ENCODE data around the gene PCK2. TPM values are rescaled to one million over a fixed set of nuclear protein-coding genes. Genes with fewer than 3 reads are reported as not detected.

Gene PCK2
- total and polyA plus RNA-seq, 2 of the 13 experiments (the other 11 are each of a cell fraction or from before 2014, with no cell fraction given) = 129 to 272 TPM

DNA sequence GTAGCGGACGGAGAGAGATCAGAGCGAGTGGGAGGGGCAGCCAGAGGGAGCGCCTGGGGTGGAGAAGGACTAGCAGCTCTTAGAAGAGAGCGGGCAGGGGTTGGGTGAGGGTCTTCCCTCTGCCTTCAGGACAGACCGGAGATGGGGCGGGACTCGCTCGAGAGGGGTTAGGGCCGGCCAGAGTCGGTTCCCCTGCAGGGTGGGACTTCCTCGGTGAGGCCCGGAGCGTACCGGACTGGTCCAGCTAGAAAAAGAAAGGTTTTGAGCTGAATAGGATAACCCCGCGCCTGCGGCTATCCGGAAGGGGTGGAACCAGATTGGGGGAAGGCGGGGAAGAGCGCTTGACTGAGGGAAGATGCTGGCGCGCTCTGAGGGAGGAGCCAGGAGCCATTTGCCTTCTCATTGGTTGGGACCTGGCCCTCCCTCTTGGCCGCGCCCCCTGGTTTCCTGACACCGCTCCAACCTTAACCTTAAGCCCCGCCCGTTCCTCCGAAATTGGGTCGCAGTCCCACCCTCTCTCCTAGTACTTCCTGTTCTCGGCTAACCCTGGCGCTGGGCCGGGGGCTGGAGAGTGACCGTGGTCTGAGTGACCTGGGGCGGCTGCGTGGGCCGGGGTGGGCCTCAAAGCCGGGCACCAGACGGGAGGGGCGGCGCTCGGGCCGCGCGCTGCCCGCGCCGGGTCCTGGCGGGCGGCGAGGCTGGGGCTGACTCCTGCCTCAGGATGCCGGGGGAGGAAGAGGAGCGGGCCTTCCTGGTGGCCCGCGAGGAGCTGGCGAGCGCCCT, 53.1 kb downstream of the PCK2 start, which contains the start of gene RNF31 (continued):
- TF ChIP-seq, protein P1, sequence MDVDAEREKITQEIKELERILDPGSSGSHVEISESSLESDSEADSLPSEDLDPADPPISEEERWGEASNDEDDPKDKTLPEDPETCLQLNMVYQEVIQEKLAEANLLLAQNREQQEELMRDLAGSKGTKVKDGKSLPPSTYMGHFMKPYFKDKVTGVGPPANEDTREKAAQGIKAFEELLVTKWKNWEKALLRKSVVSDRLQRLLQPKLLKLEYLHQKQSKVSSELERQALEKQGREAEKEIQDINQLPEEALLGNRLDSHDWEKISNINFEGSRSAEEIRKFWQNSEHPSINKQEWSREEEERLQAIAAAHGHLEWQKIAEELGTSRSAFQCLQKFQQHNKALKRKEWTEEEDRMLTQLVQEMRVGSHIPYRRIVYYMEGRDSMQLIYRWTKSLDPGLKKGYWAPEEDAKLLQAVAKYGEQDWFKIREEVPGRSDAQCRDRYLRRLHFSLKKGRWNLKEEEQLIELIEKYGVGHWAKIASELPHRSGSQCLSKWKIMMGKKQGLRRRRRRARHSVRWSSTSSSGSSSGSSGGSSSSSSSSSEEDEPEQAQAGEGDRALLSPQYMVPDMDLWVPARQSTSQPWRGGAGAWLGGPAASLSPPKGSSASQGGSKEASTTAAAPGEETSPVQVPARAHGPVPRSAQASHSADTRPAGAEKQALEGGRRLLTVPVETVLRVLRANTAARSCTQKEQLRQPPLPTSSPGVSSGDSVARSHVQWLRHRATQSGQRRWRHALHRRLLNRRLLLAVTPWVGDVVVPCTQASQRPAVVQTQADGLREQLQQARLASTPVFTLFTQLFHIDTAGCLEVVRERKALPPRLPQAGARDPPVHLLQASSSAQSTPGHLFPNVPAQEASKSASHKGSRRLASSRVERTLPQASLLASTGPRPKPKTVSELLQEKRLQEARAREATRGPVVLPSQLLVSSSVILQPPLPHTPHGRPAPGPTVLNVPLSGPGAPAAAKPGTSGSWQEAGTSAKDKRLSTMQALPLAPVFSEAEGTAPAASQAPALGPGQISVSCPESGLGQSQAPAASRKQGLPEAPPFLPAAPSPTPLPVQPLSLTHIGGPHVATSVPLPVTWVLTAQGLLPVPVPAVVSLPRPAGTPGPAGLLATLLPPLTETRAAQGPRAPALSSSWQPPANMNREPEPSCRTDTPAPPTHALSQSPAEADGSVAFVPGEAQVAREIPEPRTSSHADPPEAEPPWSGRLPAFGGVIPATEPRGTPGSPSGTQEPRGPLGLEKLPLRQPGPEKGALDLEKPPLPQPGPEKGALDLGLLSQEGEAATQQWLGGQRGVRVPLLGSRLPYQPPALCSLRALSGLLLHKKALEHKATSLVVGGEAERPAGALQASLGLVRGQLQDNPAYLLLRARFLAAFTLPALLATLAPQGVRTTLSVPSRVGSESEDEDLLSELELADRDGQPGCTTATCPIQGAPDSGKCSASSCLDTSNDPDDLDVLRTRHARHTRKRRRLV (CRISPR knock-in tag; IDR thresholded peaks at IDR 0.05) = no peak; the same call in 1 of the 2 replicates
- TF ChIP-seq NONO (IDR thresholded peaks at IDR 0.05) (no peak), NONO (CRISPR knock-in tag; conservative IDR thresholded peaks at IDR 0.05) (no peak), ZBTB8A (CRISPR knock-in tag; IDR thresholded peaks at IDR 0.05; ENCODE audit: borderline replicate concordance, low read depth) (no peak; the same call in none of the 2 replicates), ZNF780A (CRISPR knock-in tag; IDR thresholded peaks at IDR 0.05) (no peak), ZNF30 (CRISPR knock-in tag; IDR thresholded peaks at IDR 0.05) (no peak), KLF12 (CRISPR knock-in tag; IDR thresholded peaks at IDR 0.05; ENCODE audit: borderline replicate concordance) (no peak; the same call in 1 of the 2 replicates)
- TF ChIP-seq, protein P2, sequence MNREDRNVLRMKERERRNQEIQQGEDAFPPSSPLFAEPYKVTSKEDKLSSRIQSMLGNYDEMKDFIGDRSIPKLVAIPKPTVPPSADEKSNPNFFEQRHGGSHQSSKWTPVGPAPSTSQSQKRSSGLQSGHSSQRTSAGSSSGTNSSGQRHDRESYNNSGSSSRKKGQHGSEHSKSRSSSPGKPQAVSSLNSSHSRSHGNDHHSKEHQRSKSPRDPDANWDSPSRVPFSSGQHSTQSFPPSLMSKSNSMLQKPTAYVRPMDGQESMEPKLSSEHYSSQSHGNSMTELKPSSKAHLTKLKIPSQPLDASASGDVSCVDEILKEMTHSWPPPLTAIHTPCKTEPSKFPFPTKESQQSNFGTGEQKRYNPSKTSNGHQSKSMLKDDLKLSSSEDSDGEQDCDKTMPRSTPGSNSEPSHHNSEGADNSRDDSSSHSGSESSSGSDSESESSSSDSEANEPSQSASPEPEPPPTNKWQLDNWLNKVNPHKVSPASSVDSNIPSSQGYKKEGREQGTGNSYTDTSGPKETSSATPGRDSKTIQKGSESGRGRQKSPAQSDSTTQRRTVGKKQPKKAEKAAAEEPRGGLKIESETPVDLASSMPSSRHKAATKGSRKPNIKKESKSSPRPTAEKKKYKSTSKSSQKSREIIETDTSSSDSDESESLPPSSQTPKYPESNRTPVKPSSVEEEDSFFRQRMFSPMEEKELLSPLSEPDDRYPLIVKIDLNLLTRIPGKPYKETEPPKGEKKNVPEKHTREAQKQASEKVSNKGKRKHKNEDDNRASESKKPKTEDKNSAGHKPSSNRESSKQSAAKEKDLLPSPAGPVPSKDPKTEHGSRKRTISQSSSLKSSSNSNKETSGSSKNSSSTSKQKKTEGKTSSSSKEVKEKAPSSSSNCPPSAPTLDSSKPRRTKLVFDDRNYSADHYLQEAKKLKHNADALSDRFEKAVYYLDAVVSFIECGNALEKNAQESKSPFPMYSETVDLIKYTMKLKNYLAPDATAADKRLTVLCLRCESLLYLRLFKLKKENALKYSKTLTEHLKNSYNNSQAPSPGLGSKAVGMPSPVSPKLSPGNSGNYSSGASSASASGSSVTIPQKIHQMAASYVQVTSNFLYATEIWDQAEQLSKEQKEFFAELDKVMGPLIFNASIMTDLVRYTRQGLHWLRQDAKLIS (CRISPR knock-in tag; IDR thresholded peaks at IDR 0.05) = 0 out of 2 replicates have a peak, but pooled peaks have one; percentile 8
- TF ChIP-seq, protein P3, sequence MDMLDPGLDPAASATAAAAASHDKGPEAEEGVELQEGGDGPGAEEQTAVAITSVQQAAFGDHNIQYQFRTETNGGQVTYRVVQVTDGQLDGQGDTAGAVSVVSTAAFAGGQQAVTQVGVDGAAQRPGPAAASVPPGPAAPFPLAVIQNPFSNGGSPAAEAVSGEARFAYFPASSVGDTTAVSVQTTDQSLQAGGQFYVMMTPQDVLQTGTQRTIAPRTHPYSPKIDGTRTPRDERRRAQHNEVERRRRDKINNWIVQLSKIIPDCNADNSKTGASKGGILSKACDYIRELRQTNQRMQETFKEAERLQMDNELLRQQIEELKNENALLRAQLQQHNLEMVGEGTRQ (IDR thresholded peaks at IDR 0.05; ENCODE audit: low read depth, low read length) = no peak
- TF ChIP-seq, protein P3 (CRISPR knock-in tag; IDR thresholded peaks at IDR 0.05; ENCODE audit: borderline replicate concordance) = no peak
- TF ChIP-seq, protein P4, sequence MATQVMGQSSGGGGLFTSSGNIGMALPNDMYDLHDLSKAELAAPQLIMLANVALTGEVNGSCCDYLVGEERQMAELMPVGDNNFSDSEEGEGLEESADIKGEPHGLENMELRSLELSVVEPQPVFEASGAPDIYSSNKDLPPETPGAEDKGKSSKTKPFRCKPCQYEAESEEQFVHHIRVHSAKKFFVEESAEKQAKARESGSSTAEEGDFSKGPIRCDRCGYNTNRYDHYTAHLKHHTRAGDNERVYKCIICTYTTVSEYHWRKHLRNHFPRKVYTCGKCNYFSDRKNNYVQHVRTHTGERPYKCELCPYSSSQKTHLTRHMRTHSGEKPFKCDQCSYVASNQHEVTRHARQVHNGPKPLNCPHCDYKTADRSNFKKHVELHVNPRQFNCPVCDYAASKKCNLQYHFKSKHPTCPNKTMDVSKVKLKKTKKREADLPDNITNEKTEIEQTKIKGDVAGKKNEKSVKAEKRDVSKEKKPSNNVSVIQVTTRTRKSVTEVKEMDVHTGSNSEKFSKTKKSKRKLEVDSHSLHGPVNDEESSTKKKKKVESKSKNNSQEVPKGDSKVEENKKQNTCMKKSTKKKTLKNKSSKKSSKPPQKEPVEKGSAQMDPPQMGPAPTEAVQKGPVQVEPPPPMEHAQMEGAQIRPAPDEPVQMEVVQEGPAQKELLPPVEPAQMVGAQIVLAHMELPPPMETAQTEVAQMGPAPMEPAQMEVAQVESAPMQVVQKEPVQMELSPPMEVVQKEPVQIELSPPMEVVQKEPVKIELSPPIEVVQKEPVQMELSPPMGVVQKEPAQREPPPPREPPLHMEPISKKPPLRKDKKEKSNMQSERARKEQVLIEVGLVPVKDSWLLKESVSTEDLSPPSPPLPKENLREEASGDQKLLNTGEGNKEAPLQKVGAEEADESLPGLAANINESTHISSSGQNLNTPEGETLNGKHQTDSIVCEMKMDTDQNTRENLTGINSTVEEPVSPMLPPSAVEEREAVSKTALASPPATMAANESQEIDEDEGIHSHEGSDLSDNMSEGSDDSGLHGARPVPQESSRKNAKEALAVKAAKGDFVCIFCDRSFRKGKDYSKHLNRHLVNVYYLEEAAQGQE (IDR thresholded peaks at IDR 0.05; ENCODE audit: borderline replicate concordance in 1 of 2, low read depth in 1 of 2, low read length in 2 of 2) = no peak
